Measurements from ENCODE around the gene SLC36A4. TPM values are rescaled to one million over a fixed set of nuclear protein-coding genes. Genes with fewer than 3 reads are reported as not detected.

SLC36A4 gene
- total and polyA plus RNA-seq, 2 of the 13 experiments (the other 11 are each of a cell fraction or from before 2014, with no cell fraction given): 7.3 to 9.5 TPM

GRCh38 chr11:93234602-93235207, 36.9 kb upstream of the SLC36A4 start (continued):
- TF ChIP-seq PHF20 (CRISPR knock-in tag; IDR thresholded peaks at IDR 0.05) (no peak), ZBTB39 (CRISPR knock-in tag; IDR thresholded peaks at IDR 0.05) (no peak), NR2F1 (CRISPR knock-in tag; IDR thresholded peaks at IDR 0.05) (no peak), ZNF276 (CRISPR knock-in tag; IDR thresholded peaks at IDR 0.05; ENCODE audit: low read depth) (no peak), AHDC1 (CRISPR knock-in tag; IDR thresholded peaks at IDR 0.05; ENCODE audit: borderline replicate concordance) (no peak), MIER2 (CRISPR knock-in tag; IDR thresholded peaks at IDR 0.05) (no peak), MEIS1 (CRISPR knock-in tag; IDR thresholded peaks at IDR 0.05; ENCODE audit: borderline replicate concordance) (no peak), ZBTB7B (CRISPR knock-in tag; IDR thresholded peaks at IDR 0.05) (no peak), HDAC2 (CRISPR knock-in tag; IDR thresholded peaks at IDR 0.05) (no peak), LCORL (IDR thresholded peaks at IDR 0.05) (no peak), LCORL (CRISPR knock-in tag; IDR thresholded peaks at IDR 0.05) (0 out of 2 replicates have a peak, but pooled peaks have one; percentile 30), MLXIP (CRISPR knock-in tag; IDR thresholded peaks at IDR 0.05; ENCODE audit: borderline replicate concordance) (no peak), SAP130 (CRISPR knock-in tag; IDR thresholded peaks at IDR 0.05; ENCODE audit: low read depth) (peak; percentile 15; the same call in 1 of the 2 replicates), SALL1 (CRISPR knock-in tag; IDR thresholded peaks at IDR 0.05) (peak; percentile 33; the same call in 1 of the 2 replicates), SOX5 (CRISPR knock-in tag; IDR thresholded peaks at IDR 0.05; ENCODE audit: borderline replicate concordance) (no peak), RFX3 (CRISPR knock-in tag; IDR thresholded peaks at IDR 0.05) (no peak), NFYB (CRISPR knock-in tag; IDR thresholded peaks at IDR 0.05) (no peak), RARG (CRISPR knock-in tag; IDR thresholded peaks at IDR 0.05; ENCODE audit: low read depth) (no peak), GATAD2A (CRISPR knock-in tag; IDR thresholded peaks at IDR 0.05) (0 out of 2 replicates have a peak, but pooled peaks have one; percentile 11)

Measured in HepG2 (cell line).